HuH-7 (cell line): Measurements from ENCODE around the gene GPT2.
A peak's percentile ranks its signal among the peaks of the same experiment; 100 is the strongest.
"Not testable (repeated sequence)": the region's sequence is repeated elsewhere in the genome, so short reads cannot be mapped to it uniquely, and the experiment has no call there.

ENCODE experiments used
- DNase-seq: peaks from one replicate; pipeline ENCODE4 v3.0.0; 2011; ENCODE audit warnings: low spot score

GPT2 gene

DNA sequence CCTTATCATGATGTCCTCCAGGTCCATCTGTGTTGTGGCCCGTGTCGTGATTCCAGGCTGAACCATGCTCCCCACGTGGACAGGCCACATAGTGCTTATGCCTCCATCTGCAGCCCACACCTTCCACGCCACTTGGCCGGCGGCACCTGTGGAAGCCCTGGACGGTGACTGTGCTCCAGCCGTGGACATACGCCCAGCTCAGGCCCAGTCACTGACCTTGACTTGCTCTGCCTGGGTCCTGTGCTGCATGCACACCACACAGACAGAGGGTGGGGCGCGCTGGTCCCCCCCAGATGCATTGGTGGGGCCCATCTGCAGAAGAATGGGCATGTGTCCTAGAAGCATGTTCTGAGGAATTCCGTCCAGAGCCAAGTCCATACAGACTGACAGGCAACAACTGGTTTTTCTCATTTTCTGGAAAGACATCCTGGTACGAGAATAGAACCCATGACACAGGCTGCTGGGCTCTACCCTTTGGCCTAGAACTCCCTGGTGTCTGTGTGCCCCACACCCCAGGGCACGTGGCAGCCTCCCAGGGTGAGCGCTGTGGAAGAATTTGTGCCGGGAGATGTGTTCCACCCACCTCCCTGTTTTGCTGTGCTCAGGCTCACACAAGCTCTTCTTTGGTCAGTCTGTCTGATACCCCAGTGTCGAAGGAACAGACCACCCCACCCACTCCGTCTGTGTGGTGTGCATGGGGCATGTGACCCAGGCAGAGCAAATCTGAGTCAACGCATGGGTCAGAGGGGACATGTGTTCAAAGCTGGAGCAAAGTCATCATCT is 39.5 kb downstream of the GPT2 start:
- DNase-seq: no peak

DNA sequence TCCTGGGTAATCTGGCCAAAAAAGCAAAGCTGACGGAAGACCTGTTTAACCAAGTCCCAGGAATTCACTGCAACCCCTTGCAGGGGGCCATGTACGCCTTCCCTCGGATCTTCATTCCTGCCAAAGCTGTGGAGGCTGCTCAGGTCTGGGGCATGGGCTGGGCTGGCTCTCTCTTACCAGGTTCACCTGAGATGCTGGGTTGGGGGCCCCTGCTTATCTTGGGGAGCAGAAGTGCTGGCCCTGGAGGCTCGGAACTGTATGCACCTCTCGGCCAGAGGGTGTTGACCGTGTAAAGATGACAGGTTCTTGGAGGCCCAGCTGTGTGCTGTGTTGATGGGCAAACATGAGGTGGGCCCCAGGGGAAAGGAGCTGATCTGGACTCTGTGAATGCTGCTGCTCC is 40.2 kb downstream of the GPT2 start:
- DNase-seq: no peak

DNA sequence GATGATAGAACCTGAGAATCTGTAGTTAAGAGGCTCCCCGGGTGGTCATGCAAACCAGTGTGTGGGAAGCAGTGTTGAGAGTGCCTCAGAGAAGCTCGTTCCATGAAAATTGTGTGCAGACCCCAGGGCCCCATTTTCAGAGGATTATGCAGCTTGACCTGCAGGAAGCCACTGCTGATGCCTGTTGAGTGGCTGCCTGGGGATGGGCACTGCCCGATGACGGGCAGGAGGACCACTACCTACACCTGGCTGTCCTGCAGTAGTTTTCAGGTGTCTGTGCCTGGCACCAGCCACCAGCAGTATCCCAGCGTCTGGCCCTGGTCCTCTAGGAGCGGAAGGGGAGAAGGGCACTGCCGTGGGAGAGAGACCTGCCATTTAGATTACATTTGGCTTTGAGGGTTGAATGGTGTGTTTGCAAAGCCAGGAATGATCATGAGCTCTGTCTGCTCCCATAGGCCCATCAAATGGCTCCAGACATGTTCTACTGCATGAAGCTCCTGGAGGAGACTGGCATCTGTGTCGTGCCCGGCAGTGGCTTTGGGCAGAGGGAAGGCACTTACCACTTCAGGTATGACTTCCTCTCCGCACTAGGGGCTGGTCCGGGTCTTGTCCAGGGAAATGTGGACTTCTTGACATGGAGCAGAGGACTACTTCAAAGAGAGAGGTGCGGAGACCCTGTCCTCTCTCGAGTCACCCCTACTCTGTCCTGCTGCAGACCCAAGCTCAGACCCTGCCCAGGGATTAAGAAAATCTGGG is 42.5 kb downstream of the GPT2 start:
- DNase-seq: no peak

DNA sequence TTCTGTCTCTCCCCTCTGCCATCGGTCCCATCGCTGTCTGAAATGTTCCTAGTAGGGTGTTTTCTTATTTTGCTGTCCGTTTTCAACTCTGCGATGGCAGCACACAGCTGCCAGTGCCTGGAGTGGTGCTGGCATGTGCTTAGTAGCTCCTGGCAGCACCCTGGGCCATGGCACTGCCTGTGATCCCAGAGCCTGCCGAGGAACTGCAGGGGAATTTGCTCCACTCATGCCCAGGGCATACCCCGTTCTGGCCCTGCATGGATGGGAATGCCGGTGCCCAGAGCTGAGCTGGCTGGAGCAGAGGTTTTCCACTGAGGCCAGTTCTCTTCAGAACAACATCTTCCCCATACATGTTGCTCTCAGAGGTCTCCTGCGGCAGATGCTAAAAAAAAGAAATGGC is 43.1 kb downstream of the GPT2 start:
- no peak for DNase-seq

DNA sequence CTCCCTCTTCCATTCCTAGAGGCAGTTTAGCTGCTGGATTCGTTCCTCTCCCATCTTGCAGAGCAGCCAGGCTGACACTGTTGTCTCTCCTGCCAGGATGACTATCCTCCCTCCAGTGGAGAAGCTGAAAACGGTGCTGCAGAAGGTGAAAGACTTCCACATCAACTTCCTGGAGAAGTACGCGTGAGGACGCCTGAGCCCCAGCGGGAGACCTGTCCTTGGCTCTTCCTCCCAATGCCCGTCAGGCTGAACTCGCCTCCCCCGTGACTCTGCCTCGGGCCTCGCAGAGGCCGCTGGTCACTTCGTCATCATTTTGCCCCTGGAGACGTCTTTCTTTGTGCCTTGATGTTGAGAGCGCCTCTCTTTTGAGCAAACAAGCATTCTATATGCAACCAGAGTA is 44.6 kb downstream of the GPT2 start:
- DNase-seq: no peak

DNA sequence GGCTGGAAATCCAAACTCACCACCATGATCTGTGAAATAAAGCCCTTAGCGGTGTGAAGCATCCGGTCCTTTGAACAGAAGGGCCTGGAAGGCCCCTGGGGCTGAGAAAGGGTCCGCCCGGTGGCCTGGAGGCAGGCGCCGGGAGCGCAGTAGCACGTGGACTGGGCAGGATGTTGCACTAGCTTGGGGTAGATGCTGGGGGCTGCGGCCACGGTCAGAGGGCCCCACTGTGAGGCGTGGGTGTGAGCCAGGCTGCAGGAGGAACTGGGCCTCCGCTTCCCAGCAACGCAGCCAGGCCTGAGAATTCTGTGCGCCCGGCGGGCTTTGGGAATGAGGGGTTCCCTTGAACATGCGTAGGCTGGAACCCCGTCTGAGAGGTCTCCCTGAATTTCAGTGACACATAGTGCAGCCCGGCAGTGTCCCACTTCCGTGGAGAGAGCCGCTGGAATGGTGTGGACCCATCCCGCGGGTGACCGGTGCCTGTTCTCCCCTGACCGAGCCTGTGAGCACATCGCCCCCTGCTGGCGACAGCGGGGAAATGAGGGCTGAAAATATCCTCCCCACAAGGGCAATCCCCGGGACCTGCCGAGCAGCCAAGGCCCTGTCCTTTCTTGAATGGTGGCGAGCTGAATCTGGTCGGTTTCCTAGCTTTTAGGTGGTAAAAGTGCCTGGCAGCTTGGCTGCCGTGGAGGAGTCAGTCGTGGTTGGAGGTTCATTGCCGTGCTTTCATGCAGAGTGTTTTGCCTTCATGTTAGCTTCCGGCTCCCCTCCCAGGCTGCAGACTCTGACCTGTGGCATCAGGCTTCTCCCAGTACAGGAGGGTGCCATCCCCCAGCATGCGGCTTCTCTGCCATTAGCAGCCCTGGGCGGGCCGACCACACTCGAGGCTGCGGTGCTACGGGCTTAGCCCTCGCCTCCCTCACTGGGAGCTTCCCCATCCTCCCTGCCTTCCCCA is 45.5 kb downstream of the GPT2 start:
- peak; percentile 77 for DNase-seq

DNA sequence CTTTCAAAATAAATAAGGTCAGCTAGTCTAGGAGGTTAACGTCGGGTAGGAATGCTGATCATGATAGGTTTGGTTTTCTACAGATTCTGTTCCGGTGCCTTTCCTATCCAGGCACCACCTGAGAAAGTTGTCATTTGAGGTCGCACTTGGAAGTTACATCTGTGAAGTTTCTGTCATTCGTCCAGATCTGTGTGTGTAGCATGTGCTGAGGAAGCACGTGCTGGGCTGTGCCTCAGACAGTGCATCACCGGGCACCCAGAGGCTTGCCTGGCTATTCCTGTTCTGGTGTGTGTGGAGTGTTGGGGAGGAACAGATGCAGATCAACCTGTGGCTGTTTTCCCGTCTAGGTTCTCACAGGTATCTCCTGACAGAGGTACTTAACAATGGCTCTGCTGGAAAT is 46.7 kb downstream of the GPT2 start:
- DNase-seq: no peak

DNA sequence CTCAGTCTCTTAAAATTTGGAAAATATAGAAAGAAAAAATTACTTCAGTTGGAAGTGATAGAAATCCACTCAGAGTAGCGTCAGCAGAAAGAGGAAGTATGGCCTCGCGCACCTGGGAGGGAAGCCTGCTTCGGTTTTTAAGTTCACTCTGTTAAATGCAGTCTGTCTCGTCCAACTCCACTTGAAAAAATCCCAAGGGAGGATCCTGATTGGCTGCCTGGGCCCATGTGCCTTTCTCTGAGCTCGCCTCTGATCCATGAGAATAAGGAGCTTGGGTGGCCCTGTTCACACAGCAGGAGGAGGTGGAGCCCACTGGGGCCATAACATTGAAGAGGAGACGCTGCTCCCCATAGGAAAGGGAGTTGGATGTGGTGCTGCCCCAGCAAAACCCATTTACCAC is 48.6 kb downstream of the GPT2 start:
- DNase-seq: no peak

DNA sequence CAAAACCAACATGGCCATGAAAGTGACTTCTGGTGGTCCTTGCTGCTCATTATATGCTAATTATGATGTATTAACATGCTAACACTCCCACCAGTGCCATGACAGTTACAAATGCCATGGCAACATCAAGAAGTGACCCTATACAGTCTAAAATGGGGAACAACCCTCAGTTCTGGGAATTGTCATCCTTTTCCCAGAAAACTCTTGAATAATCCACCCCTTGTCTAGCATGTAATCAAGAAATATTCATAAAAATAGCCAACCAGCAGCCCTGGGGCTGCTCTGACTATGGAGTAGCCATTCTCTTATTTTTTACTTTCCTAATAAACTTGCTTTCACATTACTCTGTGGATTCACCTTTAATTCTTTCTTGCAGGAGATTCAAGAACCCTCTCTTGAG is 53.4 kb downstream of the GPT2 start:
- DNase-seq: no peak

DNA sequence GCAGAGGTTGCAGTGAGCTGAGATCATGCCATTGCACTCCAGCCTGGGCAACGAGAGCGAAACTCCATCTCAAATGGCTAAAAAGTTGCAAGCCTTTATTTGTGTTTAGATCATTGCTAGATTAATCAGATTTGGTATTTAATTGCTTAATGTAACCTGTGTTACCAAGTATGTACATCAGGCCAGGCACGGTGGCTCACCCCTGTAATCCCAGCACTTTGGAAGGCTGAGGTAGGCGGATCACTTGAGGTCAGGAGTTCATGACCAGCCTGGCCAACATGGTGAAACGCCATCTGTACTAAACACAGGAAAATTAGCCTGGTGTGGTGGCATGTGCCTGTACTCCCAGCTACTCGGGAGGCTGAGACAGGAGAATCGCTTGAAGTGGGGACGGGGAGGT is 60.6 kb downstream of the GPT2 start:
- DNase-seq: not testable (repeated sequence)

DNA sequence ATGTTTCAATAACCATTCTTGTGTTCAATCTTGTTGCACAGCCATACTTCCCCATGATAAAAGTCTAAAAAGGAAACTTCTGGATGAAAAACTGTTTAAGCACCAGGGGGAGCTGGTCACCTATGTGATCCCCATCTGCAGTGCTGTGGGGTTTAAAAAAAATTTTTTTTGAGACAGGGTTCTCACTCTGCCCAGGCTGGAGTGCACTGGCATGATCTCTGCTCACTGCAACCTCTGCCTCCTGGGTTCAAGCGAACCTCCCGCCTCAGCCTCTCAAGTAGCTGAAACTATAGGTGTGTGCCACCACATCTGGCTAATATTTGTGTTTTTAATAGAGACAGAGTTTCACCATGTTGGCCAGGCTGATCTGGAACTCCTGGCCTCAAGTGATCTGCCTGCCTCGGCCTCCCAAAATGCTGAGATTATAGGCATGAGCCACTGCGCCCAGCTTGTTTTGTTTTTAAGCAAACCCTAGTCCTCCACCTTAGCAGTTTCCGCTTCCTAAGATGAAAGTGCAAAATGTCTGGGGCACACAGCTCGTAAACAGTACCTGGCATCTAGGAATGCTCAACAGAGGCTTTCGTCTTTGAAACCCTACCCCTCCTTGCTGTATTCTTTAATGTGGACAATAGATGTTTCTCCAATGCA is 63.9 kb downstream of the GPT2 start:
- peak; percentile 28 for DNase-seq

DNA sequence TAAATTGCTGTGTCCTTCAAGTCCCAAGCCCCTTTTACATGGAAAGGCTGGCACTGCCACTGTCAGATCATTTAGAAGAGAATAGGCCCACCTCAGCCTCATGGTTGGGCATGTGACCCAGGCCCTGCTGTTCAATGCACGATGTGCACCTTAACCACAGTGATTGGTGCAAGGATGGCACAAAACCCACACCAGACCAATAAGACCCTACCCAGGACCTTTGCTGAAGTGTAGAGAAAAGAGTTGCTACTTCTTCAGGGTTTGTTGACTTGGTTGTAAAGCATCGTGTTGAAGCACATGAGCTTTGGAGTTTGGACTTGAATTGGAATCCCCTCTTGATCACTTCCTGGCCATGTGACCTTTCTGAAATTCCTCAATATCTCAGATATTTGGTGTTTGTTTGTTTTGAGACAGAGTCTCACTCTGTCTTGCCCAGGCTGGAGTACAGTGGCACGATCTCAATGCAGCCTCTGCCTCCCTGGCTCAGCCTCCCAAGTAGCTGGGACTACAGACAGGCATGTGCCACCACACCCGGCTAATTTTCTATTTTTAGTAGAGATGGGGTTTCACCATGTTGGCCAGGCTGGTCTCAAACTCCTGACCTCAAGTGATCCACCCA is 64.5 kb downstream of the GPT2 start:
- no peak for DNase-seq

DNA sequence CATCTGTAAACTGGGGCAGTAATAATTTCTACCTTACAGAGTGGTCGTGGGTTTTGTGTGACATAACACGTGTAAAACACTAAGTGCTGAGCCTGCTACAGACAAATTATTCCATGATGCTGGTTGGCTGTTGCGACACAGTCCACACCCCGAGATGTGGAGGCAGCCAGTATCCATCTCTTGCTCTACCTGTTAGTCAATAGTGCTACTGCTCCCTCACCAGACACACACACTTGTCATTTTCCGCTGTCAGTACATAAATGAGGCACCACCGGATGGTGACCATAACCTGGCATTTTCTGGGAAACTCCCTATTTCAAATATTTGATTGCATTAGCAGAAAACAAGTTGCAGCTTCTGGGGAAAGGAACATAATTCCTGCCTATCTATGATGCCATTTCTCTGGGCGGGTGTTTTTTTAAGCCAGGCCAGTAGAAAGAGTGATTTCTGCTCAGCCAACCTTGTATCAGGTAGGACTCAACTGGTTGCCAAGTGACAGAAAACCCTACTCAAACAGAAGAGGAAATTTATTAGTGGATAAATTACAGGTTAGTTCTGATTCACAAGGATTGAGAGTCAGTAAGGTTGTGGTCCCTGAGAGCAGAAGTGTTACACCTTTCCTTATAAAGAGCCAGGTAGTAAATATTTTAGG is 65.2 kb downstream of the GPT2 start:
- no peak for DNase-seq

DNA sequence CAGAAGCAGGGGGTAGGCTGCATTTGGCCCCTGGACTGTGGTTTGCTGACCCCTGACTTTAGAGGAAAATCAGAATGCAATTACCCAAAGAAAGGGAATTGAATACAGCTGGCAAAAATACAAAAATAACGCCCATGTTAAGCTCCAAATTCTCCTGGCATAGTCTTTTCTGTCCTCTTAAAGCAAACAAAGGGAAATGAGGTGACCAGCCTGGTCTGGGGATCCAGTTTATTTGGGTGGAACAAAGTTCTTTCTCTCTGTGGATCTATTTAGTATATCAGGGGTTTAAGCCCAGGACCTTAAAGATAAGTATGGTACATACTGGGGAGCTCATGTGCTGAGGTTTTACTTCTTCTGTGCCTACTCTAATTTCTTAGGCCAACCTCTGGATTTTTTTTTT is 65.8 kb downstream of the GPT2 start:
- DNase-seq: no peak

DNA sequence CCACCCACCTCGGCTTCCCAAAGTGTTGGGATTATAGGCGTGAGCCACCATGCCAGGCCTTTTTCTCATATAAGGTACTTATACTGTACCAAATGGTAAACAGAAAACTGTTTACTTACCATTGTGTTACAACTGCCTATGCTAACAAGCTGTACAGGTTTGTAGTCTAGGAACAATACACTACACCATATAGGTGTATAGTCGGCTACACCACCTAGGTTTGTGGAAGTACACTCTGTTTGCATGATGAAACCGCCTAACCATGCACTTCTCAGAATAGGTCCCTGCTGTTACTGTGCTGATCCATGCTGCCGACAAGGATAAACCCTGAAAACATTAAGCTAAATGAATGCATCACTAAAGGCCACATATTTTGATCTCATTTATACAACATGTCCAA is 70.4 kb downstream of the GPT2 start:
- DNase-seq: no peak

DNA sequence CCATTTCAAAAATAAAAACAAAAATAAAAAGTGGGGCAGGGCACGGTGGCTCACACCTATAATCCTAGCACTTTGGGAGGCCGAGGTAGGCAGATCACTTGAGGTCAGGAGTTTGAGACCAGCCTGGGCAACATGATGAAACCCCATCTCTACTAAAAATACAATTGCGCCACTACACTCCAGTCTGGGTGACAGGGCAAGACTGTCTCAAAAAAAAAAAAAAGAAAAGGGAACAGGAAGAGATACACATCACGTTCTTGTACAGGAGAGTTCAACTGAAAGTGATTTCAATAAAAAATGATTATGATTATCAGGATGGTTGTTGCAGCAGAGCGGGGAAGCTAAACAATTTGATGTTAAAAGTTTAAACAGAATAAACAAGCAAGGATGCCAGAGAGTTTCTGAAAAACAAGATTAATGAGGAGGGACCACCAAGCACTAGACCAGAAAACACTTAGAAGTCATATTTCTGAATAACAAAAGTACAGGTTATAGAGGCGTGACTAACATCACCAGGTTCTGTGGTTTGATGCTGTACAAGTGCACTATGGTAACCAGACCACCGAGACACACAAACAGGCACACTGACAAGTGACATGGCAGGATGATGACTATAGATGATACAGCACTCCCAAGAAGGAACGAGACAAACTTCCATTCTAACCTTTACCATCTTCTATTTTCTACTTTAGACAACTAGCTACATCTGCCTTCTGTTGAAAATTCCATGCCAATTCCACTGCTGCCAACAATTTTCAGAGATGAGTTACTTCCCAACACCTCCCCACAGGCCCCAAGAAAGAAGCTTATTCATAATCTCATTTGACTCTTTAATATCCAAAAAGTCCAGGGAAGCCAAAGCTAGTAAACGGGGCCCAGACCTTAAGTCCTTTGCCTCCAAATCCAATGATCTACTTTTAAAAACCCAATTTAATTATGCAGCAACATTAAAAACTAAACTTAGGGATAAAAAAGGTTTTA is 77.5 kb downstream of the GPT2 start:
- DNase-seq: no peak

DNA sequence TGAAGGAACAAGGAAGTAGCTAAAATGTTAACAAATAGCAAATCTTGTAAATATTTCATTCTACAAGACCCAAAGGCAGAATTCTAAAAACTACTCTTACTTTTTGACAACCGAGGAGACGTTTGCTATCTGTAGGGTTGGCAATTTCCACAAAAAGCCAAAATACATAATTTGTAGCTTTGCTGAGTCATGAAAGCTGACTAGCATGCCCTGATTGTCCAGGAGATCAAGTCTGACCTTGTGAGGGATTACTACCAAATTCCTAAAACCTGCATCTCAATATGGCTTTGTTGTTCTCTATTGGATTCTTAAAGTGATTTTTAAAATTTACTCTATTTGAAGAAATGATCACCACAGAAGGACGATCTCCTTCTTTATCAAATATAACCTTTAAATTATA is 78.5 kb downstream of the GPT2 start:
- no peak for DNase-seq

DNA sequence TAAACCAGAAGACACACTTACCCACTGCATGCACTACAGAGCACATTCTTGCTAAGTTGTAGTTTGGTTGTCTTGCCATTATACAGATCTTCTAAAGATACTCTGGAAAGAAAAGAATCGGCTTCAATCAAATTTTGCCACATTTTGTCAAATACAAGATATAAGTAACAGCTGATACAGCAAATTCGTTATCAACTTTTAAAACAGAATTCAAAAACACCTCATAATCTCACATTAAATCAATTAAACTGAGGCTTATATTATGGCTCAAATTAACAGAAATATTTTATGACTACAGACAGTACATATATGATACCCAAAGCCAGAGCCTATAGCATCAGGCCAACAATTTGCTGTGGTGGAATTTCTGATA is 83.9 kb downstream of the GPT2 start:
- no peak for DNase-seq

DNA sequence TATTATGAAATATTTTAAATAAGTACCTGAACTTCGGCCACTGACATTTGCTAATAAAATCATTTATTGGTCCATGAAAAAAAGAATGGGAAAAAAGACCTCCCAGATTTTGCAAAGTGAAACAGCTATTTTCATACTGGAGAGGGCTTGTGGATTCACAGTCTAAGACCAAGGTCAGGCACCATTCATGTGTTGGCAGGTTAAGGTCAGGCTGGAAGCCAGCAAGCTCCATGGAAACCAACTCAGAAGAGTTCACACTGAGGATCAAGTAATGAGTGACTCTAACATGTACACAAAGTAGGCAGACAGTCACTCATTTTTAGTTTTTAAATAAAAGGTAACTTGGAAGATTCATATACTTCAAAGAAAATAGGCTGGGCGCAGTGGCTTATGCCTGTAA is 85.9 kb downstream of the GPT2 start:
- no peak for DNase-seq

DNA sequence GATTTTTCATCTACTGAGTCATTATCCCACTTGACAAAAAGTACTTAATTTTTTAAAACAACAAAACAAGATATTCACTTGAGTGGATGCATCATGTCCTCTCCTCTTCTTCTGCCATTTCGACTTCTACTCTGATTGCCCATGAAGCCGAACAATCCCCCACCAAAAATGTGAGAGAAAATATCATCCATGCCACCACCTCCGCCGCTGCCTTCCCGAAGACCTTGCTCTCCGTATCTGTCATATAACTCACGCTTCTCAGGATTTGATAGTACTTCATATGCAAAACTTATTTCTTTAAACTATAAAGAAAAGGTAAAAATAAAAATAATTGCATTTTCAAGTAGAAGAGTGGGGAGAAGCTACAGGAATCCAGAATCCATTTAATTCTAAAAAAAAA is 87.1 kb downstream of the GPT2 start:
- no peak for DNase-seq
